ENCODE results near the gene FRMD4A.
"Not testable (repeated sequence)": the region's sequence is repeated elsewhere in the genome, so short reads cannot be mapped to it uniquely, and the experiment has no call there.

DNA sequence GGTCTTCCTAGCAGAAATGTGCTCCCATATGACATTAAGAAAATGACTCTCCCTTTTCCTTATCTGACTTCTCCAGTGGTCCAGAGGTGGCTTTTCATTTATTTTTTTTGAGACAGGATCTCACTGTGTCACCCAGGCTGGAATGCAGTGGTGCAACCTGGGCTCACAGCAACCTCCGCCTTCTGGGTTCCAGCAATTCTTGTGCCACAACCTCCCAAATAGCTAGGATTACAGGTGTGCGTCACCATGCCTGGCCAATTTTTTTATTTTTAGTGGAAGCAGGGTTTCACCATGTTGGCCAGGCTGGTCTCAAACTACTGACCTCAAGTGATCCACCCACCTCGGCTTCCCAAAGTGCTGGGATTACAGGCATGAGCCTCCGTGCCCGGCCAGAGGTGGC, 563.6 kb downstream of the FRMD4A start:
- TF ChIP-seq CTCF, POLR2A (IDR thresholded peaks at IDR 0.05): not testable (repeated sequence)
